GM18502 (cell line): Measurements from ENCODE around the gene OR10H5.
"Not testable (repeated sequence)": the region's sequence is repeated elsewhere in the genome, so short reads cannot be mapped to it uniquely, and the experiment has no call there.

Source experiments
- ATAC-seq: cut with Tn5 transposase; IDR thresholded peaks from one replicate; pipeline ENCODE4 v1.9.1; 2021; ENCODE audit warnings: mild to moderate bottlenecking; ENCODE audit not compliant: unreplicated experiment, poor library complexity

Gene OR10H5

DNA sequence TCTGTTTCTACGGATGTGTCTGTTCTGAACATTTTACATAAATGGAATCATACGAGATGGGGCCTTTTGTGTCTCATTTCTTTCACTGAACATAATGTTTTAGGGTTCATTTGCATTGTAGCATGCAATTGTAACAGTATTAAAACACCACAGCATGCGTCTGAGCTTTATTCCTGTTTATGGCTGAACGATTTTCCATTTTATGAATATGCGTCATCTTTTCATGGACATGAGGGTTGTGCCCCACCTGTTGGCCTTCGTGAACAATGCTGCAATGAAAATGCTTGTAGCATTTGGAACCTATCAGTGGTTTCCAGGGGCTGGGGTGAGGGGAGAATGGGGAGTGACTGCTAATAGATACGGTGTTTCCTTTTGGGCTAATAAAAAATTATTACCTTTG, 22.9 kb downstream of the OR10H5 start:
- no peak for ATAC-seq

DNA sequence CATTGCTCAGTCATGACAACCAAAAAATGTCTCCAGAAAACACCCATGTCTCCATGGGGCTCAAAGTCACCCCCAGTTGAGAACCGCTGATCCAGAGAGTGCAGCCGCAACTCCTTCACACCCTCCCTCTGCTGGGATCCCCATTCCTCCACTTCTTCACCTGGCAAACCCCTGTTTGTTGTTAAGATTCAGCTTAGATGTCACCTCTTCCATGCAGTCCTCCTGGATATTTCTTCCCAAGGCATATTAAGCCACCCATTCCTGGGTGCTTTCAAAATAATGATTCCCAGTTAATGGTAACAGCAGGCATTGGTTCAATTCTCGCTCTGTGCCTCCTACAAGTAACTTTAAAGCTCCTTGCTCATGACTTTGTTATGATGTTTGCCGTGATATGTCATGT, 24.0 kb downstream of the OR10H5 start:
- ATAC-seq = no peak

DNA sequence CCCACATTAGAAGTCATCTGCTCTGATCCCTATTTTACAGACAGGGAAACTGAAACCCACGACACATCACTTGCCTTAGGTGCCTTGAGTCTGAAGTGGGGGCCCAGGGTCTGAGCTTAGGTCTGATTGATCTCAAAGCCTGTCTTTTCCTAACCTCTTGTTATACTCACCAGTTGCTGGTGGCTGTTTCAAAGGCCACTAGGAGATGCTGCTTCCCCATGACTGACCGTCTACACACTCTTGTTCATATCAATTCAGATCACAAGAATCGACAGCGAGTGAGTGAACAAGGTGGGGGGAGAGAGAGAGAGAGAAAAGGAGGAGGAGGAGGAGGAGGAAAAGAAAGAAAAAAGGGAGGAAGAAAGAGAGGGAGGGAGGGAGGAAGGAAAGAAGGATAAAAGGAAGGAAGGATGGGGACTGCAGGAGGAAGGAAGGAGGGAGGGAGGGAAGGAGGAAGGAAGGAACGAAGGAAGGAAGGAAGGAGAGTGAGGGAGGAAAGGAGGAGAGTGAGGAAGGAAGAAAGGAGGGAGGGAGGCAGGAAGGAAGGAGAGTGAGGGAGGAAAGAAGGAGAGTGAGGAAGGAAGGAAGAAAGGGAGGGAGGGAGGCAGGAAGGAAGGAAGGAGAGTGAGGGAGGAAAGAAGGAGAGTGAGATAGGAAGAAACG, 24.7 kb downstream of the OR10H5 start:
- ATAC-seq = no peak

DNA sequence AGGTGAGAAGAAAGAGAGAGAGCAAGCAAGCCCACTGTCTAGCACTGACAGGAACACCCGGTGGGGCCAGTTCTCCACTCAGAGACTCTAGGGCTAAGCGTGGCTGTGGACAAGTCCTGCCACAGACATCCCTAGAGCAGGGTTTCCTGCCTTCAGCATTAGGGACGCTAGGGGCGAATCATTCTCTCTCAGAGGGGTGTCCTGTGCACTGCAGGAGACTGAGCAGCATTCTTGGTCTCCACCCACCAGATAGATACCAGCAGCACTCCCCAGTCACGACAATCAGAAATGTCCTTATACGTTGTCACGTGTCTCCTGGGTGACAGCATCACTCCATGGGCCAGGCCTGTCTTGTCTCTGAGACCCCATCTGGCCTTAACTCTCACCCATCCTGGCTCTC, 26.5 kb downstream of the OR10H5 start:
- ATAC-seq = no peak

DNA sequence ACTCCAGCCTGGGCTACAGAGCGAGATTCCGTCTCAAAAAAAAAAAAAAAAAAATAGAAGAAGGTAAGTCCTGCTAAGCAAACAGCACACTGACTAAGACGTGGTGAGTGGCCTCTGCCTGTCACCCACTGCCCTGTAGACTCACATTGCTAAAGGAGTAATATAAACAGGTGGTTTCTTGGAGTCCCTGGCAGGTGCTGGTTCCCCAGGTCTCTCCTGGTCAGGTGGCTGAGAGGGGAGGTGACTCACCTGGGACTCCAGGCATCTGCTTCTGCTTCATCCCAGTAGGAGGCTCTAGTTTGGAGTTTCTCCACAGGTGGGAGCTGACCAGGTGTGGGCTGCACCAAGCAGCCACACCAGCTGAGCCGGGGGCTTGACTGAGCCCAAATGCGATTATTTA, 27.8 kb downstream of the OR10H5 start, which contains the start of gene OR10H1:
Gene OR10H1, minus strand, starts transcription at position 359 of the 400 bp plus-strand sequence. CDS start 7,627 bp downstream, outside the sequence.
- no peak for ATAC-seq

DNA sequence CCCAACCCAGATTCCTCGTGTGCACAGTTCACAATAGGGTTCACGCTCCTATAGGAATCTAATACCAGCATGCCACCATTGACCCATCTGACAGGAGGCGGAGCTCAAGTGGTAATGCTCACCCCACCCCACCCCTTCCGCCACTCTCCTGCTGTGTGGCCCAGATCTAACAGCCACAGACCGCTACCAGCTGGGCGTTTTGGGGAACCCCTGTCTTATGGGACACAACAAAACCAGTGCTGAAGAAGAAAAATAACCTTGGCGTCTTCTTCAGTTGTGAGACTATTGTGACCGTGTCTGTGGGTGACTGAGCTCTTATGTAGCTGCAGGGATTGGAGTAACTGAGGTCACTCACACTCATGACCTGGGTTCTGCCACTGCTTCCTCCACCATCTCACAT, 33.2 kb downstream of the OR10H5 start:
- ATAC-seq = no peak

DNA sequence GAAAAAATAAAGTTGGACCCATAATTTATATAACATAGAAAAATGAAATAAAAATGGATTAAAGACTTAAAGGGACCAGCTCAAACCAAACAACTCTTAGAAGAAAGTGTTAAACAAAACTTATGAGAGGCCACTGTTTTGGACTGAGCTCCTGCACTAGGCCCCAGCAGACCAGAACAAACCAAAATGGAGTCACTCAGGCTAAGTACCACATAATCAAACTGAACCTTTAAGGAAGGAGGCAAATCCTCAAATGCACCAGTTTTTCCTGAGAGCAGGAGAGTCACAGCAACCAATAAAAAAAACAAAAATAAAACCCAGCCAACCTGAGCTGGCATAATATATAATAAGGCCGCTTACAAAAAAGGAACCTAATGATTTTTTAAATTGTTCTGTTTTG, 38.3 kb downstream of the OR10H5 start:
- ATAC-seq = no peak

GRCh38 chr19:15828121-15828610, 40.7 kb downstream of the OR10H5 start:
- no peak for ATAC-seq

DNA sequence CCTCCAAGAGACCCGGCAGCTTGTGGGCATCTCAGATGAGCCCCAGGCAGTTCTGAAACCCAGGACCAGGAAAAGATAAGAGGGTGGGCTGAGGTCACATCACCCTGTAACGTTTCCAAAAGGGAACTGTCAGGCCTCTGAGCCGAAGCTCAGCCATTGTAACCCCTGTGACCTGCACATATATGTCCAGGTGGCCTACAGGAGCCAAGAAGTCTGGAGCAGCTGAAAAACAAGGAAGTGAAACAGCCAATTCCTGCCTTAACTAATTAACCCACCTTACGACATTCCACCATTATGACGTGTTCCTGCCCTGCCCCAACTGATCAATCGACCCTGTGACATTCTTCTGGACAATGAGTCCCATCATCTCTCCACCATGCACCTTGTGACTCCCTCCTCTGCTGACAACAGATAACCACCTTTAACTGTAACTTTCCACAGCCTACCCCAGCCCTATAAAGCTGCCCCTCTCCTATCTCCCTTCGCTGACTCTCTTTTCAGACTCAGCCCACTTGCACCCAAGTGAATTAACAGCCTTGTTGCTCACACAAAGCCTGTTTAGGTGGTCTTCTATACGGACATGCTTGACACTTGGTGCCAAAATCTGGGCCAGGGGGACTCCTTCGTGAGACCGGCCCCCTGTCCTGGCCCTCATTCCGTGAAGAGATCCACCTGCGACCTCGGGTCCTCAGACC, 41.3 kb downstream of the OR10H5 start:
- not testable (repeated sequence) for ATAC-seq

DNA sequence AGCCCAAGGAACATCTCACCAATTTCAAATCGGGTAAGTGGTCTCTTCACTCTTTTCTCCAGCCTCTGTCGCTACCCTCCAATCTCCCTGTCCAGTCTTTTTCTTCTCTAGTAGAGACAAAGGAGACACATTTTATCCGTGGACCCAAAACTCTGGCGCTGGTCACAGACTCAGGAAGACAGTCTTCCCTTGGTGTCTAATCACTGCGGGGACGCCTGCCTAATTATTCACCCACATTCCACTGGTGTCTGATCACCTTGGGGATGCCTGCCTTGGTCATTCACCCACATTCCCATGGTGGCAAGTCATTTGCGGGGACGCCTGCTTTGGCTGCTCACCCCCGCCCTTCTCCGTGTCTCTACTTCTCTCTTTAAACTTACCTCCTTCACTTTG, 41.8 kb downstream of the OR10H5 start:
- ATAC-seq = no peak

DNA sequence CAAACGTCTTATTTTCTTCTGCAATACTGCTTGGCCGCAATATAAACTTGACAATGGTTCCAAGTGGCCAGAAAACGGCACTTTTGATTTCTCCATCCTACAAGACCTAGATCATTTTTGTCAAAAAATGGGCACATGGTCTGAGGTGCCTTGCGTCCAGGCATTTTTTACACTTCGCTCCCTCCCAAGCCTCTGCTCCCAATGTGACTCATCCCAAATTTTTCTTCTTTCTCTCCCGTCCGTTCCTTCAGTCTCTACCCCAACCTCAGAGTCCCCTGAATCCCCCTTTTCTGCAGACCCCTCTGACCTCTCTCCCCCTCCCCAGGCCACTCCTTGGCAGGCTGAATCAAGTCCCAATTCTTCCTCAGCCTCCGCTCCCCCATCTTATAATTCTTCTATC, 42.3 kb downstream of the OR10H5 start:
- no peak for ATAC-seq

DNA sequence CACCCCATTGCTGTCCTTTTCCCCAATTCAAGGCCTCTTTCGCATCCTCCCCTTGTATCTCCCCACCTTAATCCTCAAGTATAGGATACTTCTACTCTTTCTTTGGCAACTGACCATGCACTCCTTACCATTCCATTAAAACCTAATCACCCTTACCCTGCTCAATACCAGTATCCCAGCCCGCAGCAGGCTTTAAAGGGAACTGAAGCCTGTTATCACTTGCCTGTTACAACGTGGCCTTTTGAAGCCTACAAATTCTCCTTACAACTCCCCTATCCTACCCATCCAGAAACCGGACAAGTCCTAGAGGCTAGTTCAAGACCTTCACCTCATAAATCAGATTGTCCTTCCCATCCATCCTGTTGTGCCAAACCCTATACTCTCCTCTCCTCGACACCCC, 44.2 kb downstream of the OR10H5 start:
- ATAC-seq = no peak

GRCh38 chr19:15834232-15834631, 46.8 kb downstream of the OR10H5 start:
- not testable (repeated sequence) for ATAC-seq

DNA sequence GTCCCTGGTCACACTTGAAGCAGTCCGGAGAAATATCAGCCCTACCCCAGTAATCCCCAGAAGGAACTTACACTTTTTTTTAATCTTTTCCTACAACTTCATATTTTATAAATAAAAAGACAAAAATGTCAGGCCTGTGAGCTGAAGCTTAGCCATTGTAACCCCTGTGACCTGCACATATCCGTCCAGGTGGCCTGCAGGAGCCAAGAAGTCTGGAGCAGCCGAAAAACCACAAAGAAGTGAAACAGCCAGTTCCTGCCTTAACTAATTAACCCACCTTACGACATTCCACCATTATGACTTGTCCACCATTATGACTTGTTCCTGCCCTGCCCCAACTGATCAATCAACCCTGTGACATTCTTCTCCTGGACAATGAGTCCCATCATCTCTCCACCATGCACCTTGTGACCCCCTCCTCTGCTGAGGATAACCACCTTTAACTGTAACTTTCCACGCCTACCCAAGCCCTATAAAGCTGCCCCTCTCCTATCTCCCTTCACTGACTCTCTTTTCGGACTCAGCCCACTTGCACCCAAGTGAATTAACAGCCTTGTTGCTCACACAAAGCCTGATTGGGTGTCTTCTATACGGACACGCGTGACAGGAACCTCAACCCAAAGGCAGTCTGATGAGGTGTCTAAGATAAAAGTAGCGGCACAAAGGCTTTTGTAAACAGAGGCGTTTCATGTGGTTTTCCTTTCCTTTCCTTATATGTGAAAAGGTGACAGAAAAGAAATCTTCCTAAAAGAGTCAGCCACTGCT, 48.3 kb downstream of the OR10H5 start:
- not testable (repeated sequence) for ATAC-seq

DNA sequence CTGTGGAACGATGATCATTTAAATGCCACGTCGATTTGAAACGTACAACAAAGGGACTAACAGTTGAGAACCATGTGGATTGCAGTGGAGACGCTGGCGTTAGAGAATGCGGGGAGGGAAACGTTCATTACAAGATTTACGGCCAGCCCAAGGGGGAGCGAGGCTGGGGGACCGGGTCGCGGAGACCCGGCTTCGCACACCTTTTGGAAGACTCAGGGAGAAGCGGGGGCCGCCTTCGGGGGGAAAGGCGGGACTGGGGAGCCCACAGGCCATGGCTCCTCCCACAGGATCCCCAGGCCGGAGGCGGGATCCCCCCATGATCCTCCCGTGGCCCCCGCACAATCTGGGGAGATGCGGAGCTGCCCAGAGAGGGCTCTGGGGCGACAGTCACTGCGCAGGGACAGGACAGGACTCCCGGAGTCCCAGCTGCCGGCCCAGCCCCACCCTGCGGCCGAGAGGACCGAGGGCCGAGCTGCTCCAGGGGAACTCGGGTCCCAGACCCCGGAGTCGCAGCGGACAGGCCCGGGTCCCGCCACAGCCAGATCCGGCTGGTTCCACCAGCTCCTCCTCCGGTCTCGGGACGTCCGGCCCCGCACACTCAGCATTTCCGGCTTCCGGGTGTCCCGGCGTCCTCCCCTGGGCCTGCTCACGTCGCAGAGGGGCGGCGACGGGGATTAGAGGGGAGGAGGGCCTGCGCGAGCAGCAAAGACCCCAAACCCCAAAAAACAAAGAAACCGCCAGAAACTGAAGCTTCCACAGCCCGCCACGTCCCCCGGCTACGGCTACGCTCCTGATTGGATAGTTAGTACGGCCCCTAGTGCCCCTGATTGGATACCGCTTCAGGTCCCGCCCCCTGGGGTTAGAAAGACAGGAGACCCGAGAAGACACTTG, 49.1 kb downstream of the OR10H5 start:
- ATAC-seq = peak; percentile 96

DNA sequence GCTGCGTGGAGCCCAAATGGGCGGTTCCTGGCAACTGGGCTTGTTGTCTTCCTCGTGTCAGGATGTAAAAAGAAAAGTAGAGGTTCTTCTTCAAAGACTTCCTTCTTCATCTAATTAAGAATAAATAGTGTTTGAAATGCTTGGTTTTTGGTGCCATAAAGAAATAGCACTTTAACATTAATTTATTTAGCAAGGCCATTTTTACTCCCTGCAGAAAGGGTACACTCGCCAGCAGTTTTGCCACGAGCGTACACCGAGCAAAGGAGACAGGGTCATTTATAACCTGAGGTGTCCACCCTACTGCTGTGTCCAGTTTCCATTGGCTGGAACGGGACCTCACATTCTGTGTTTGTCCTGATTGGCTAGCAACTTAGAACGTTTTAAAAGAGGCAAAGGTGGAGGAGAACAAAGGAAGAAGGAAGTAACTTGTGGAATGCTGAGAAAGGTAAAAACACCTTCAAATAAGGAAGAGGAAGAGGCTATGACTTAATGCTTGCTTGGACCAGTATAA, 49.8 kb downstream of the OR10H5 start:
- no peak for ATAC-seq

GRCh38 chr19:15838351-15838750, 50.9 kb downstream of the OR10H5 start:
- no peak for ATAC-seq

- ATAC-seq = not testable (repeated sequence)
Observed at GRCh38 chr19:15839888-15840287, 52.4 kb downstream of the OR10H5 start.

- no peak for ATAC-seq
Observed at GRCh38 chr19:15840833-15841232, 53.4 kb downstream of the OR10H5 start.
